Measurements from ENCODE around the gene FAM13A.
"Not testable (repeated sequence)": the region's sequence is repeated elsewhere in the genome, so short reads cannot be mapped to it uniquely, and the experiment has no call there.

FAM13A gene

GRCh38 chr4:89056953-89057398, at the start of gene FAM13A:
Gene FAM13A (minus strand): TSS chr4:89057185. CDS start chr4:89056964, 221 bp downstream.
- DNase-seq: peak; percentile 83

GRCh38 chr4:89105726-89106125, 48.7 kb upstream of the FAM13A start:
- no peak for DNase-seq

DNA sequence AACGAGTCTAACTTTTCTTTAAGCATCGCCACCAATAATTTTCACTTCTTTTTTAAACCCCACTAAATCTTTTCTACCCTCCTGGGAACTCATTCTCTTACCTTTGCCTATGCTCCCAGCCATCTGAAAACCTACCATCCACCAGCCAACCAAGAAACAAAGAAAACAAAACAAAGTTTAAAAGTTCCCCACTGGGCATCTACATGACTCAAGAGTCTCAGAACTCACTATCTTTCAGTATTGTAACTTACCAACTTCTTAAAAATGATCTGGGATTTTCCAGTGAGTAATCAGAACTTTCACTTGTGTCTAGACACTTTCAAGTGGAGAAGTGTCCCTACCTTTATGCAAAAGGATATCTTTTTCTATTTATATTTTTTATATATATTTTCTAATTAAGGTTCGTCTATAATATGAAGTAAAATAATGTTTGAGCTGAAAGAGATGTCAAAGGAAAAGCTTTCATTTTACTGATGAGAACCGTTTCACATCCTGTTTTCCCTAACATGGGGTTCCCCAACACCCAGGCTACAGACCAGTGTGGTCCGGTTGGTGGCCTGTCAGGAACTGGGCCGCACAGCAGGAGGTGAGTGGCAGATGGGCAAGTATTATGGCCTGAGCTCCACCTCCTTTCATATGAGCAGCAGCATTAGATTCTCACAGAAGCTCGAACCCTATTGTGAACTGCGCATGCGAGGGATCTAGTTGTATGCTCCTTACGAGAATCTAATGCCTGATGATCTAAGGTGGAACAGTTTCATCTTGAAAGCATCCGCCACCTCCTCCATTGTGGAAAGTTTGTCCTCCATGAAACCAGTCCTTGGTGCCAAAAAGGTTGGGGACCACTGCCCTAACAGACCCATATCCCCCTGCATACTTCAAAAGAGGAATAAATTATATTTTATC, 44.5 kb upstream of the FAM13A start:
- DNase-seq: no peak

GRCh38 chr4:89100853-89101252, 43.9 kb upstream of the FAM13A start:
- DNase-seq: no peak

DNA sequence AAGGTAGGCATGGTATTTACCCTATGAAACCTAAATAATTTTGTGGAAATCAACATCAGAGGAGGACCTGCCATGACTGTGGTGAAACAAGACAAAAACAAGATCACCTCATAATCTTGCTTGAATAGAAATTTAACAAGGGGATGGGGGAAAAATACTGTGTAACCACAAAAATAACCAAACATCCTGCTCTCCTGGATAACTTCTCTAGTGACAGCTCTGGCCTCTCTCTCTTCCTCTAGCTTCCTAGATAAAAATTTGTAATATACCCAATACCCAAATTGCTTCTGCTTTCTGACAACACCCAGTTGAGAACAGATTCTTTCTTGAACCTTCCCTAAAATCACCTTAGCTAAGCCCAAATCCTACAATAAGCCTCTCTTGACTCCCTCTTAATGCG, 42.5 kb upstream of the FAM13A start:
- DNase-seq: no peak

GRCh38 chr4:89099034-89099433, 42.0 kb upstream of the FAM13A start:
- no peak for DNase-seq

DNA sequence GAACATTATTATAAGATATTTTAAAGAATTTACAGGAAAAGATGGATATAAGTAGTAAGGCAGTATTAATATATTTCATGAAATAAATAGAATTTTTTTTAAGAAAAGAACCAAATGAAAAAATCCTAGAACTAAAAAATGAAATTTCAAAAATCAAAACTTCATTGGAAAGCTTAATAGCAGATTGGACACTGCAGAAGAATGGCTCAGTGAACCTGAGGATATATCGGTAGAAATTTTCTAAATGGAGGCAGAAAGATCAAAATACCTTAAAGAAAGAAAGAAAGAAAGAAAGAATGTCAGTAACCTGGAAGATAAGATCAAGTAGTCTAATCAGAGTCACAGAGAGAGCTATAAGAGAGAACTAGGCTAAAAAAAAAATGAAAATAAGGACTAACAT, 21.3 kb upstream of the FAM13A start:
- no peak for DNase-seq

DNA sequence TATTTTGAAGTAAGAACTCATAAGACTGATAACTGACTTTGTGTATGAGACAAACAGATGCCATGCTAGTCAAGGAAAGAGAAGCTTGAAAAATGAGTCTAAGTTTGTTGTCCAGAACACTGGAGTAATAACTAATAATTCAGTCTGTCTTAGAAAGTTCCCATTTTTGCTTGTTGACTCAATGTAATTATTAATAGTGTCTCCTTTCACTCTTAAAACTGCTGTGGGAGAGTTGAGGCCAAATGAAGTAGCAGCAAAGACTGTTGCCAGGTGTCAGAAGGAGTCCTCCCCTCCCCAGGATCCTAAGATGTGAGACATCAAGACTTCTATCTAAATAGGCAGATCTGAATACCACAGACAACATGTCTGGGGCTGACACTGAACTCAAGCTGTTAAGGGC, 20.8 kb upstream of the FAM13A start:
- no peak for DNase-seq

GRCh38 chr4:89072921-89073320, 15.9 kb upstream of the FAM13A start:
- DNase-seq: no peak

DNA sequence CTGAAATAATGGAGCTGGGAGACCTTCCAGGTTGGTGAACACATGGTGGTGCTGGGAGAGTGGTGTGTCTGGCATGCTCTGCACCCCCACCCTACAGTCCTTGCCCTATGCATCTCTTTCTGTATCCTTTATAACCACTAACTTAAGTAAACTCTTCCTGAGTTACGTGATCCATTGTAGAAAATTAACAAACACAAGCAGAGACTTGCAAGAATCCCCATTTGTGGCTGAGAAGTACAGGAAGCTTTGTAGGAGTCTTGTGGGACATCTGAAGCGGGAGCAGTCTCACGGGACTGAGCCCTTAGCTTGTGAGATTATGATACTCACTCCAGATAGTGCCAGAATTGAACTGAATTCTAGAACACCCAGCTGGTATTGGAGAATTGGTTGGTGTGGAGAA, 14.3 kb upstream of the FAM13A start:
- DNase-seq: no peak

DNA sequence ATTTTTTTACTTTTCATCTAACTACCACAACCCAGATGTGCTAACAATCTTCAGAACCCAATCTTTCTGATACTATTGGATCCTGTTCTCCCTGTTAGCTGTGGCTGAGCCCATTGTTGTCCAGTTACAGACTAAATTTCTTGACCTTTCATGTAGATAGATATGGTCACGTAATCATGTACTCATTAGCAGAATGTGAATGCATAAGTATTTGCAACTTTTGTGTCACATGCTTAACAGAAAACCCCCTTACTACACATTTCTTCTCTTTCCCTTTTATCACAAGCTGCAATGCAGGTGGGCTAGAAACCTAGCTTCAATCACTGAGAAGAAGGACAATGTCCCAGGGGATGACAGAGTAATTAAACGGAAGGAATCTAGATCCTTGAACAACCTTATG, 13.1 kb upstream of the FAM13A start:
- no peak for DNase-seq

GRCh38 chr4:89069481-89069880, 12.5 kb upstream of the FAM13A start:
- no peak for DNase-seq

- no peak for DNase-seq
Measured at GRCh38 chr4:89067417-89067816, 10.4 kb upstream of the FAM13A start.

- no peak for DNase-seq
Measured at GRCh38 chr4:89064848-89065247, 7.9 kb upstream of the FAM13A start.

DNA sequence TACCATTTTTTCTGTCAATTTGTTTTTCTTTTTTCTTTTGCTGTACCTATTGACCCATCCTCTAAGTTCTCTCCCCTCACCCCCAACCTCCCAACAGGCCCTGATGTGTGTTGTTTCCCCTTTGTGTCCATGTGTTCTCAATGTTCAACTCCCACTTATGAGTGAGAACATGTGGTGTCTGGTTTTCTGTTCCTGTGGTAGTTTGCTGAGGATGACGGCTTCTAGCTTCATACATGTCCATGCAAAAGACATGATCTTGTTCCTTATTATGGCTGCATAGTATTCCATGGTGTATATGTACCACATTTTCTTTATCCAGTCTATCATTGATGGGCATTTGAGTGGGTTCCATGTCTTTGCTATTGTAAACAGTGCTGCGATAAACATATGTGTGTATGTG, 859 bp upstream of the FAM13A start:
- not testable (repeated sequence) for DNase-seq

DNA sequence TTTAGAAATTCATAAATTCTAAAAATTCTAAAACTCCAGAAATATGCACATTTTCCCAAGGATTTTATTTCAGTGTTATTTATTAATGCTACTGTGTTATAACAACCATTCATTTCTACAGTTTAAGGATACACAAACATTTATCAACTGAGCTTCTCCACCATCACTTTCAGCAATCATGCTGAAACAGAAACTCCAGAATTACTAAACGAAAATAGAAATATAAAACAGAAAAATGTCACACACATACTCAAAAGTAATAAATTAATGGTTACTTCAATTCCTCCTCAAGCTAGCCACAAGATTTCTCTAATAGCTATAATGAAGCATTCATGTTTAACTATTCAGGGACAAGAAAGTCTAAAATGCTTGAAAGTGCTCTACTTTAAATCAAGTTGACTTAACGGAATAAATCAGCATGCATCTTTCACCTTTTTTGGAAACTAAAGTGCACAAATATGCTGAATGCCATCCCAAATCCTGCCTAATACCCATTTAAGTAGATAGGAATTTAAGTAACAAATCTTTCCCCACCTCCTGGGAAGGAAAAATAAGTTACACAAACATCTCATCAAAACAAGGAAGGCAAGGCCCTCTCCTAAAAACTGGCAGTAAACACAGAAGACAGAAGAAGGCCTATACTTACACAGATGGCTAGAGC, 563 bp downstream of the FAM13A start:
- DNase-seq: peak; percentile 27

- no peak for DNase-seq
Measured at GRCh38 chr4:89055157-89056080, 1.6 kb downstream of the FAM13A start.

DNA sequence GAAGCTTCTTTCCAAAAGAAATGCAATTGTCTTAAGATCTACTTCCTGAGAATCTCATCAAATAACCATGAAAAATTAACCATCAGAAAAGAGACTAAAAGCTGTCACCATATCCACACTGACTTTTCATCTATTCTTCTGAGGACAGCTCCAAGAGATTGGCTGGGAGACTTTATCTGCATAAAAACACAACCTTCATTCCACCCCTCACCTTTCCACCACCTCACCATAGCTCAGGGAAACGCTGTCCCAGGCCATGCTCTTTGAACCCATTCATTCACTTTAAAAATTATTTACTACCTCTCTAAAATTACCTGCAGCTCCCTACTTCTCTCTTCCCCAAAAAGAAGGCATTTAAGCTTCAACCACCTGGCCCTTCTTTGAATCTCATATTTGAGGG, 2.4 kb downstream of the FAM13A start:
- no peak for DNase-seq

DNA sequence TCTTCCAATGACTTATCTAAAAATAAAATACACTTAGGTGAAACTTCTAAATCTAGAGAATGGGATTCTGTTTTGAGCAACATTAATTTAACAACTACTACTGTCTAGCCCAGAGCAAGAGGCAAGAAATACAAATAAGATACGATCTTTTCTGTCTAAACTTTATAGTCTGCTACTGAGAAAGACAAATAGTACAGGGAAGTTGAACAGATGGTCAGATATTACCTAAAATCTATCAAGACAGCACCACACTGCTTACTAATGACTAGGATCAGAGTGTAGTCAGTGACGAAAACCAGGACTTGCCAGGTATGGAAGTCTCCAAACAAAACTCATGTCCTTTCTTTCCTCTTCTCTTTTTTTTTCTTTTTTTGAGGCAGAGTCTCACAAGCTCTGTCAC, 7.1 kb downstream of the FAM13A start:
- DNase-seq: no peak

- no peak for DNase-seq
Measured at GRCh38 chr4:89048906-89049601, 7.9 kb downstream of the FAM13A start.

GRCh38 chr4:89044147-89044900, 12.7 kb downstream of the FAM13A start:
- DNase-seq: no peak

DNA sequence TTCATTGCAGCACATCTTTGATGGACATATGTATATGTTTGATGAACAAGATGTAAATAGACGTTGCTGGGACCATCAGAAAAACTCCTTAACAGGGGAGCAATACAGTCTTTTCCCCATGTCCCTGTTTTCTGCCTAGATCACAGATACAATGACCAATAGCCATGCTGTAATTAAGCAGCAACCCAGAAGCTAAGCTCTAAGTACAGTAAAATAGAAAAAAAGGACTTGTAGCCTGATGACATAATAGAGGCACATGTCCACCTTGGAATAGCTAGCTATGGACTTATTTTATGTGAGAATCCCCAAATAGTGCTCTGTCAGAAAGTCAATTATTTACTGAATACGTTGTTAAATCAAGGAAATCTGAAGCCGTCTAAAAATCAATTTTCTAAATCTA, 14.9 kb downstream of the FAM13A start:
- no peak for DNase-seq

Measured in HCEC 1CT (cell line).